CMK (cell line): ENCODE data around the gene TXNL1.
"Not testable (repeated sequence)": the region's sequence is repeated elsewhere in the genome, so short reads cannot be mapped to it uniquely, and the experiment has no call there.

ENCODE experiments used
- DNase-seq: peaks from one replicate; pipeline ENCODE4 v3.0.0-alpha.2; 2010; ENCODE audit warnings: low read depth

Gene TXNL1

DNA sequence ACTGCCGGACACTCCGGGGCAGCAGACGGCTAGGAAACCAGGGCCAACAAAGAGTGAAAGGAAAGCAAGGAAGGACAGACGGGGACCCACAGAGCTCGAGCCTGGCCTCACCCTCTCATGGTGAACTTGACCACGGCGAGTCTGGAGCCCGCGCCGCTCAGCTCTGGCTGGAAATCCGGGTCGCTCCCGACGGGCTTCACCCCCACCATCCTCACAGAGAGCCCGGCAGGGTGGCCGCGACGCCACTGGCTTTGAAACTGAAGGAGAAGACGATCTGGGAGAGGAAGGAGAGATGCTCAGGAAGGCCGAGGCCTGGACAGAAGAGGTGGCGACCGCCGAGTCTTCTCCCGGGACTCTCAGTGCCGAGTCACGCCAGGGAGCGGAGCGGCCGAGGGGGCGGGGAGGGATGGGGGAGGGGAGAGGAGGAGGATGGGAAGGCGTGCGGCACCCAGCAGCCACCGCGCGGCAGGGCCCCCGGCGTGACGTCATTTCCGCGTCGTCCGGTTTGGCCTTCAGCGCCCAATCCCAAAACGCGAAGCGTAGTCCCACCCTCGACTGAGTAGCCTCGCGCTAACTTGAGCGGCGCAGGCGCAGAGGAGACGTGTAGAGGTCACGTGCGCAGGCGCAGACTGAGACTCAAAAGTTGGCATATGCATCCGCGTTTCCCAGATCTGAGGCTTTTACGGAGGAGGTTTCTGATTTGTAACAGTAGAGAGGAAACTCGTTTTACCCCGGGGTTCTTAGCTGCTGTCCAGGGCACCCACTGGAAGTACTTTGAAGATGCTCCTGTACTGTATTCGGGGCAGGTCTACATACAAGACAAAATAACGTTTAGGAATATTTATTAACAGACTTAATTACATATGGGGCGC lies at the start of gene TXNL1:
TXNL1 (minus strand) TSS at position 361 of the 872 bp plus-strand sequence; CDS start at position 209, 152 bp downstream.
- DNase-seq = peak; percentile 94

DNA sequence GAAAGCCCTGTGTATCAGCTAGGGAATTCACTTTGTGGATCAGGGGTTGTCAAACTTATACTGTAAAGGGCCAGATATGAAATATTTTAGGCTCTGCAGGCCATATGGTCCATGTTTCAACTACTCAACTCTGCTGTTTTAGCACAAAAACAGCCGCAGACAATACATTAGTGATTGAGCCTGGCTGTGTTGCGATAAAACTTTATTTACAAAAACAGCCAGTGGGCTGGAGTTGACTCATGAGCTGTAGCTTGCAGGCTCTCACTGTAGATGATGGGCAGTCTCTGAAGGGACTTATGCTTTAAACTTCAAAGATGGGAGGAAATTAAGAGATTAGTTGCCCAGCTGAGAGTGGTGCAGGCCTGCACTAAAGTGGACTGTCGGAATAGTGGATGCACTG lies 45.9 kb upstream of the TXNL1 start:
- DNase-seq = no peak

GRCh38 chr18:56678836-56679565 lies 40.6 kb upstream of the TXNL1 start:
- no peak for DNase-seq

- DNase-seq = no peak
Measured at GRCh38 chr18:56676639-56677038, 38.2 kb upstream of the TXNL1 start.

- DNase-seq = no peak
Measured at GRCh38 chr18:56672981-56673380, 34.6 kb upstream of the TXNL1 start.

DNA sequence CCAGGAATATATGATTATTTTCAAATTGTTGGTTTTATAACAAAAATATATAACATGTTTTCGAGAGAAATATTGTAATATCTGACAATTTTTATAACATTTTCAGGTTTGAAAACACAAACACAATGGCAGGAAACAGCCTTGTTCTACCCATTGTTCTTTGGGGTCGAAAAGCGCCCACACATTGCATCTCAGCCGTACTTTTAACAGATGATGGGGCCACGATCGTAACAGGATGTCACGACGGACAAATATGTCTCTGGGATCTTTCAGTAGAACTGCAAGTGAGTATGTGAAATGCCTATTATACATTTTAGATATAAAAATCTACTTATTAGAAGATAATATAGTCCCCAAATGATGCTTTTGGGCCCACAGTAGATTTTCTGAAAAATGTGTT lies 34.0 kb upstream of the TXNL1 start:
- no peak for DNase-seq

- DNase-seq = peak; percentile 43
Measured at GRCh38 chr18:56662902-56663301, 24.5 kb upstream of the TXNL1 start.

DNA sequence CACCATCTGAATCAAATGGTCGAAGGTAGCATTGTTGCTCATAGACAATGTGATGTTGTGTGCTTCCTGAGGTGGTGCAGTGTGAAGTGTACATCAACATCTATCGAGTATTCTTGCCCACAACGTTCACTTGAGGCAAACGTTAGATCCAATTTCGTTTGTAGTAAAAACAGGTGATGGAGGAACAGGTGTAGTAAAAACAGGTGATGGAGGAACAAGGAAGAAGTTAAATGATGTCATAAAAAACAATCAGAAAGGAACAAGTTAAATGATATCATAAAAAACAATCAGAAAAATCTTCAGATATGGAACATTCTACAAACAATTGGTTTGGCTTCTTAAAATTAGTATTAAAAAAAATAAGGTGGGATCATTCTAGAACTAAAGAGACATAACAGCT lies 24.1 kb upstream of the TXNL1 start:
- no peak for DNase-seq

GRCh38 chr18:56662063-56662408 lies 23.6 kb upstream of the TXNL1 start:
- no peak for DNase-seq

- DNase-seq = no peak
Measured at GRCh38 chr18:56661360-56662062, 23.1 kb upstream of the TXNL1 start.

GRCh38 chr18:56660655-56661054 lies 22.3 kb upstream of the TXNL1 start:
- DNase-seq = no peak

DNA sequence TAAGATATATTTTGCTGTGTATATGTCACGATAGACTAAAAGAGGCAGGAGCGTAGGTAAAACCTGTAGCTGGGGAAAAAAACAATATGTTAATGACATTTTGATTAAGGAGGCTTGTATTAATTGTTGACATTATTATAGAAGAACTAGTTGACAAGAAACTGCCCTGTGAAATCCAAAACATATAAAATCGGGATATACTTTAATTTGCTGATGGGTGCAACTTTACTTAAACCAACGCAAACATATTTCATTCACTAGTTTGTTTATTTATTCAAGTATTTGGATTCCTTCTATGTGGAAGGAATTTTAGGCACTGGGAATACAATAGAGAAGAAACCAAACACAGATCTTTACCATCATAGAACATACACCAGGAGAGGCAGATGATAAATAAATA lies 20.7 kb upstream of the TXNL1 start:
- DNase-seq = no peak

- no peak for DNase-seq
Measured at GRCh38 chr18:56658261-56658660, 19.9 kb upstream of the TXNL1 start.

DNA sequence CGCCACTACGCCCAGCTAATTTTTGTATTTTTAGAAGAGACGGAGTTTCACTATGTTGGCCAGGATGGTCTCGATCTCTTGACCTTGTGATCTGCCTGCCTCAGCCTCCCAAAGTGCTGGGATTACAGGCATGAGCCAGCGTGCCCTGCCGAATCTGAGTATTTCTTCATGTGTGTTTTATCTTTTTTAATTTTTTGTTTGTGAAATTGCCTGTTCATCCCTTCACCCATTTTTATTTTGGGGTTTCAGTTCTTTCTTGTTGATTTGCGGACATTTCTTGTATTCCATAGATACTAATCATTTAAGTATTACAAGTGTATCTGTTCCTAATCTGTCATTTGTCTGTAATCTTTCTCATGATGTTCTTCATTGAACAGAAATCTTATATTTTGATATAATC lies 15.9 kb upstream of the TXNL1 start:
- not testable (repeated sequence) for DNase-seq

GRCh38 chr18:56652802-56653201 lies 14.4 kb upstream of the TXNL1 start:
- DNase-seq = no peak

- no peak for DNase-seq
Measured at GRCh38 chr18:56651771-56652092, 13.3 kb upstream of the TXNL1 start.

GRCh38 chr18:56650944-56651770 lies 12.8 kb upstream of the TXNL1 start, which contains the start of gene WDR7:
WDR7 (plus strand) TSS chr18:56651359; CDS start chr18:56672516, 21,157 bp downstream.
- DNase-seq = peak; percentile 91

DNA sequence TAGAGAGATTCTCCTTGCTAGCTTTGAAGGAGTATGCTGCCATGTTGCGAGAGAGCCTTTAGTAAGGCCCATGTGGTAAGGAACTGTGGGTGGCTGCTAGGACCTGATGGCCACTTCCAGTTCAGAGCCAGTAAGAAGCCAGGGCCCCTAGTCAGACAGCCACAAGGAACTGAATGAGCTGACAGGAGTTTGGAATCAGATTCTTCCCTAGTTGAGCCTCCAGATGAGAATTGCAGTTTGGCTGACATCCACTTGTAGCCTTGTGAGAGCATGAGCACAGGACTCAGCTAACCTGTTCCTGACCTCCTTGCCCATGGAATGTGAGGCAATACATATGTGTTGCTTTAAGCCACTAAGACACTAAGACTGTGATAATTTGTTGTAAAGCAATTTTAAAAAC lies 11.6 kb upstream of the TXNL1 start:
- DNase-seq = no peak

DNA sequence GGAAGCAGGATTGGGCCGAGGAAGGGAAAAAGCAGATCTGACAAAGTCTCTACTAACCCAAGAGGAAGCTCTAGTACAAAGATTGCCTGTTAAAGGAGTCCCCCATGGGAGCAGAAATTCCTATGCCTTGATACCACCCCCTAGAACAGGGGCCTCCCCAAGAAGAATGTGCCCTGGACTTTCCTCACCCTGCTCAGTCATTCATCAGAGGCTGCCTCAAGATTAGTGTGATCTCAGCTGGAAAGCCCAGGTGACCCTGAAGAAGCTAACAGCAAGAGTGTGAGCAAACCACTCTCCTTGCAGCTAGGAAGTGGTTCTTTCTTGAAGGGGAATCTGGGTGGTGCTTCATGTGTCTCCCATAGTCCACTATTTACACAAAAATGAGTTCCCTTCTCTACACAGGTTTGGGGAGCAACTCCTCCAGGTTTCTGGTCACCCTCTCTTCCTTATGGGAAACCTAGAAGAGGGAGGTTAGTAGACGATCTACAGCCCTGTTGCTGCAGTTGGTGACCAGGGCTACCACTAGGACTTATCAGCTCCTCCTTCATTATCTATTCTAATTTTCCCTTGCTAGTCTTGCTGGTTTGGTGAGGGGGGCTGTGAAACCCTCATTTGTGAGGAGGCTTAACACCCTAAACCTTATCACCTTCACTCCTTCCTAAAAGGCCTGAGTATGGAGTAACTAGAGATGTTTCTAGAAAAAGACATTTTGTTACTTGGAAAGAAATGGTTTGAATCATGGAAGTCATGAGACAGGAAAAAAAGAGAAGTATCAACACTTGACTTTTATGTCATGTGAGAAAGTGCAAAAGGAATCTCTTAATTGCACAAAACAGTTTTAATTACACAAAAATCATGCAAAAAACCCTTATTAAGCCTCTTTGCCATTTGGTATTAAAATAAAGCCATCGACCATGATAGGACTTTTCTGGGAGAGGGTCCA lies 9.8 kb upstream of the TXNL1 start:
- DNase-seq = no peak

DNA sequence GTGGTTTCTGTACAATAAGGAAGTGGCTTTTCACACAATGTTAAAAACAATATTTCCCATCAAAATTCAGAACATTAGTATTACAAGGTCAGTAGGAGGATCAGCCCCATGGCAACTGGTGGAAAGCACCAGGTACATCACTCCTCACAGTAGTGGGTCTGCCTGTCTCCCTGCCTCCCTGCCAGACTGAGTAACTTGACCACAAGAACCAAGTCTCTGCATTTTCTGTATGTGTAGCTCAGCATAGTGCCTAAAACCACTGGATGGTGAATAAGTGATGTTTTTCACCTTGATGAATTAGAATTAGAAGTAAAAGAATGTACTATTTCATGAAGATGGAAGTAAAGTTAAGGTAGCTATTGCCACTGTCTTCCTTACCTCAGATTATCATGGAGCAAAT lies 8.7 kb upstream of the TXNL1 start:
- no peak for DNase-seq
